Stimulated activated CD8-positive, alpha-beta memory T cell treated with anti-CD3 and anti-CD28 coated beads, Interleukin-7, amount 100 ng/mL, for 48 hours (primary cell): ENCODE results near the gene THRA.
"Not testable (repeated sequence)": the region's sequence is repeated elsewhere in the genome, so short reads cannot be mapped to it uniquely, and the experiment has no call there.

Source experiments
- DNase-seq, 2 donors: peaks; one replicate each; pipeline ENCODE4 v3.0.0-alpha.2; 2020; ENCODE audit warnings: low read depth in 1 of 2; ENCODE audit errors: extremely low read depth in 1 of 2

Gene THRA

GRCh38 chr17:40112191-40112711 is 49.5 kb downstream of the THRA start:
- no peak for DNase-seq

DNA sequence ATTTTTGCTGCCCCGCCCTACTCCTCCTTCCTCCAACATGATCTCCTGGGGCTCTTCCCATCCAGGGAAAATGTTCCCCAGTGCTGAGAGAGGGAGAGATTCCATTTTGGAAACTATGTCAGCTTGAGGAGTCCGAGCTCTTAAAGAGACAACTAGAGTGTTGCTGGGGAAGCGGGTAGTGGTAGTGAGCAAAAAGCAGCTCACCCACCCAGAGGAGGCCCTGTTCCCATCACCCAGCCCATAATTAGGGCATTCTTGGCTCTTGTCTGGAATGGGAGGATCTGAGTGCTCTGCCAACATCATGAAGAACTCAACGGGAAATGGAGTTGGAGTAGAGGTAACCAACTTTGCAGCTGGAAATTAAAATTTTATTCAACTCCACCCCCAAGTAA is 49.9 kb downstream of the THRA start:
- DNase-seq, result no peak

DNA sequence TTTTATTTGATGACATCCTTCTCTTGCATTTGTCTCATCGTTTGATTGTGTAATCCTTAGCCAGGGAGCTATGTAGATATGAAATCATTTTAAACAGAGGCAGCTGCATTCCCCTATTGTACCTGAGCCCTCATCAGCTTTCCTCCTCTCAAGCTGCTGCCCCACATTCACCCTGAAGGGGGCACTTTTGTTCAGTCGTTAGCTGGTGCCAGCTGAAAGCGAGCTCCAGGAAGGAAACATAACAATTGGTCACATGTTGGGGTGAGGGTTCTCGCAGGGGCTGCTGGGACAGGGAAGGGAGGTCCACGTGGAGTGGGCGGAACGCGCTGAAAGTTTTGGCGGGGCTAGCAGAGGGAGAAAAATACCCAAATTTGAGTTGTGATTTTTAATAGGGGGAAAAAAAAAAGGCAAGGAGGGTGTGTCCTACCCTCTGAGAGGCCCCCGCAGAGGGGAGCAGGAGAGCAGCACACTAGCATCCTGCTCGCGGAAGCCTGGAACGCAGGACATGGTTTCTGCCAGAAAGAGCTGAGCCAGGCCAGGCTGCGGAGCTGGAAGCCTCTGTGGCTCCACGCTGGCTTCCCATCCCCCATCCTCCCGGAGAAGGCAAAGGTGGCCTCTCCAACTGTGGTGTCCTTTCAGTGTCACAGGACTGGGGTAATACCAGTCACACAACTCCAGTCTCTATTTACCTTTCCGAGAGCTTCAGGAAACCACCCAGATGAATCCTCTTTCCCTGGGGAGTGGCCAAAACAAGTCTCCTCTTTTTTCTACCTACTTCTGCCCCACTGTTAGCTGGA is 50.5 kb downstream of the THRA start:
- peak; percentile 77 to 93 for DNase-seq

- DNase-seq, result no peak
These were observed 51.1 kb downstream of the THRA start for GRCh38 chr17:40113907-40114245.

GRCh38 chr17:40115101-40115436 is 52.3 kb downstream of the THRA start:
- DNase-seq, result no peak

DNA sequence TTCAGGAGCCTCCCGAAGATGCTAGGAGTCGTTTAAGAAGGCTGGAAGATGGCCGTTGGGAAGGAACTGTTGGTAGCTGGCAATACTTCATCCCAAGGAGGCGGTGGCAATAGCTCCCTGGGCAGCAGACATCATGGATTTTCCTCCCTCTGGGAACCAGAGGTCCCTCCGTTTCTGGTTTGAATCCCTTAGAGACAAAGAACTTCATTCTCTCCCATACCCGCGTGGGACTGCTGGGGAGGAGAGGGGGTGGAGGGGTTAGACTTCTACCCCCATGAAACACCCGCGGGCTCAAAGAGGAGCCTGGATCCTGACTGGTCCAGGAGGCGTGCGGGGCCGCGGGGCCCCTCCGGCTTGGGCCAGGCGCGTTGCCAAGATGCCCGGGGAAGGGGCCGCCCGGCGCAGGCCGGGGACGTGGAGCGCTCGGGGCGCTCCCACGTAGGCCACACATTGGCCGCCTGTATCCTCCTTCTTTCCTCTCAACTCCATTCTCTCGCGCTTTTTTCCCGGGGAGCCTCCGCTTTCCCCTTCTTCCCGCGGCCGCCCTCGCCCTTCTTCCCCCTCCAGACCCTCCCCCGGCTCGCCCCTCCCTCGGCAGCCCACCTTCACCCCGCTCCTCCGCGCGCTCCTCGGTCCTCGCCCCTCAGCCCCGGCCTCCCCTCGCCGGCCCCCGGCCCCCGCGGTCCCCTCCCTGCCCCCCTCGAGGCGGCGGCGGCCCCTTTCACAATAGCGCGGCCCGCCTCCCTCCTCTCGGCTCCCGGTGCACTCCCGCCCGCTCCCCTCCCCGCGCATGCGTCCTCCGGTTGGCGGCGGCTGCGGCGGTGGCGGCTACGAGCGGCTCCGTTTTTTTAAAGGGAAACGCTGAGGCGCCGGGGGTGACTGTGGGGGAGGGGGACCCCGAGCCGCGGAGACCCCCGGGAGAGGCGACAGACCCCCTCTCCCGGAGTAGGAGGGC is 58.7 kb downstream of the THRA start, which contains the start of gene MSL1:
MSL1 (plus strand) TSS at position 791 of the 955 bp plus-strand sequence. CDS start 642 bp downstream, outside the sequence.
- DNase-seq, result peak; percentile 71 to 74

GRCh38 chr17:40122136-40122998 is 59.6 kb downstream of the THRA start:
- DNase-seq, result no peak

DNA sequence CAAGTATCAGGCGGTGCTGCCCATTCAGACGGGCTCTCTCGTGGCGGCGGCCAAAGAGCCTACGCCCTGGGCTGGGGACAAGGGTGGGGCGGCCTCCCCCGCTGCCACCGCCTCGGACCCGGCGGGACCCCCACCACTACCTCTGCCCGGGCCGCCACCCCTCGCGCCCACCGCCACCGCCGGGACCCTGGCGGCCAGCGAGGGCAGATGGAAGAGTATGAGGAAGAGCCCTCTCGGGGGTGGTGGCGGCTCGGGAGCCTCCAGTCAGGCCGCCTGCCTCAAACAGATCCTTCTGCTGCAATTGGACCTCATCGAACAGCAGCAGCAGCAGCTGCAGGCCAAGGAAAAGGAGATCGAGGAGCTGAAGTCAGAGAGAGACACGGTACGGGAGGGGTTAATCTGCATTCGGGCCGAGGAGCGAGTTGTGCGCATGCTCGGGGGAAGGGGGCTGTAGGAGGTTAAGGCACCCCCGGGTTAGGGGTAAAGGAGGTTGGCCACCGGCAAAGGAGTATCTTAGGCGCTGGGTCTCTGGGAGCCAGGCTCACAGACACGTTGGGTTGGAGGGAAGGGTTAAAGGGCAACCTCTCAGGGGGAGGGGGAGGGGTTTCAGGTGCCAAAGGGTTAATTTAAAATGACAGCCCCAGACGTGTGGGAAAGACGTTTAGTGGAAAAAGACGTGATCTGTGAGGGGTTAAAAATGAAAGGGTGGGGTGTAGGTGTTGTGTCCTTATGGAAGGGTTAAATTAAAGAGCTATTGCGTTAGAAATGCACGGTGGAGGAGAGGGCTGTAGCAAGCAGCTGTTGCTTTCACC is 60.4 kb downstream of the THRA start:
- DNase-seq, result no peak

DNA sequence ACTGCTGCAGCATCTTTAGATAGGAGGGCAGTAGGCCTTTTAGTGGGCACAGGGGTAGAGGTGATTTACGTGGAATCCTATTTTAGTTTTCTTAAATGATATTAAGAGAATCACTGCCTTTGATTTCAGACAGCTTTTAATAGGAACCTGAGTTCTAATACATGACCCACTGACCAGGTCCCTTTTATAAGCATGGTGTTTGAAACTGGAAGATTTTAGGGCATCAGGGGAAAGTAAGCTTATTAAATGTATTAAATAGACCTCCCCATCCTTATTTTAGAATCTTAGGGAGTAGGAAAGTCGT is 61.0 kb downstream of the THRA start:
- no peak for DNase-seq

DNA sequence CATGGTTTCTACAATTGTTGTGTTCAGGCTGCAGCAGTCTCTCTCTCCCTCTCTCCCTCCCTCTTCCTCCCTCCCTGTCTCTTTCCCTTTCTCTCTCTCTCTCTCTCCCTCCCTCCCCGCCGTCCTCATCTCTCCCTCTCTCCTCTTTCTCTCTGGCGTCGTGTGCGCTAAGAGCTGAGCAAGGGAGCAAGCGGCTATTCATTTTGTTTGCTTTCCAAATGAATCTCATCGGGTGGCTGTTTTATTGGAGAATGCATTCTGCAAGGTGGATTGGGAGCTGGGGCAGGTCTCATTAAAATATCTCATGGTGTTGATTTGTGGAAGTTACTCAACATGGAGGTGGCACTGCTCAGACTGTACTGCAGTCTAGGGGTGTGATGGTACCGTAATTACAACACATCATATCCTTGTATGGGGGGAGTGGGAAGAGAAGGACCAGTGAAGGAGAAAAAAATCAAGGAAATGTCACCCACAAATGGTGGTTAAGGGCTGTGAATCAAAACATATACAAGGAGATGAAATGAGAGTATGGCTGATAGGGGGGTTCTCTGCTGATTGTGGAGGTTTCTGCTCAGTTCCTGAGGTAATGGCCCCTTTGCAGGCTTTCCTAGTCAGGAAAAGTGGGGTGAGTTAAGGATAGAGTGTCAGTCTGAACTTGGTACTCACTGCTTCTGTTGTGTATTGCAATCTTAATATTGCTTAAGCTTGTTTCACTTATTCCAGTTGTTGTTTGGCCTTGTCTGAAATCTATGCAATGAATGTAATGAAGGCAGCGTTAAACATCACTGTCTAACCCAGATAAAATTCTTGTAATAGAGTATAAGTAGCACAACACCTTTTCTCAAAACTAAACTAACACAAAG is 61.7 kb downstream of the THRA start:
- no peak for DNase-seq

- DNase-seq, result no peak
These were observed 66.7 kb downstream of the THRA start for GRCh38 chr17:40129498-40129897.

- DNase-seq, result no peak
These were observed 67.7 kb downstream of the THRA start for GRCh38 chr17:40130352-40131042.

- DNase-seq, result no peak
These were observed 71.4 kb downstream of the THRA start for GRCh38 chr17:40134184-40134583.

GRCh38 chr17:40135817-40136216 is 73.1 kb downstream of the THRA start:
- no peak for DNase-seq

DNA sequence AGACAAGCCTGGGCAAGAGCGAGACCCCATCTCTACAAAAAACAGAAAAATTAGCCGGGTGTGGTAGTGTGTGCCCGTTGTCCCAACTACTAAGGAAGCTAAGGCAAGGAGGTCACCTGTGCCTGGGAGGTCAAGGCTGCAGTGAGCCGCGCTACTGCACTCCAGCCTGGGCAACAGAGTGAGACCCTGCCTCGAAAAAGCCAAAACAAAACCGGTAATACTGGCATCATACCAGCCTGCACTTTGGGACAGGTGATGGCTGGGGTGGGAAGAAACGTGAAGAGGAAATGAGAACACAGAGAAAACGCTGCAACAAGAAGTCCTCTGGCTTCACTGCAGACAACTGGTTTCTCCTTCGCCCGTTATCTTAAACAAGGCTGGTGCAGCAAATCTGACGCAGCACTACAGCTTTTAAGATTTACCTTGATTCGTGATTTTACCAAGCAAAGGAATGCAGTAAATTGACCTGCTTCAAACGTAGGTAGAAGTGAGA is 76.8 kb downstream of the THRA start:
- DNase-seq, result no peak

DNA sequence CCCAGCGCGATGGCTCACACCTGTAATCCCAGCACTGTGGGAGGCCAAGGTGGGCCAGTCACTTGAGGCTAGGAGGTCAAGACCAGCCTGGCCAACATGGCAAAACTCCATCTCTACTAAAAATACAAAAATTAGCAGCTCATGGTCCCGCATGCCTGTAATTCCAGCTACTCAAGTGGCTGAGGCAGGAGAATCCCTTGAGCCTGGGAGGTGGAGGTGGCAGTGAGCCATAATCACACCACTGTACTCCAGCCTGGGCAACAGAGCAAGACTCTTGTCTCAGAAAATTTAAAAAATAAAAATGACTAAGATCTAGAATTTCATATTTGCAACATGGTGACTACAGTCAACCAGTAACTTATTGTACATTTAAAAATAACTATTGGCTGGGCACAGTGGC is 80.4 kb downstream of the THRA start:
- not testable (repeated sequence) for DNase-seq
